ENCODE measurements around the gene ATP10B. TPM values are rescaled to one million over a fixed set of nuclear protein-coding genes. Genes with fewer than 3 reads are reported as not detected.

ATP10B gene
- total RNA-seq, 1 experiment from 2014 or later, result not detected

- Histone ChIP-seq H3K36me3 (ENCODE audit: control insufficient read depth, insufficient read depth, low read length) (no peaks in the 10 kb centered on the region), H3K9me3 (ENCODE audit: control insufficient read depth, insufficient read depth, low read depth, low read length) (no peaks in the 10 kb centered on the region), H3K4me3 (ENCODE audit: low read depth in 2 of 2, low read length in 2 of 2) (no peak overlapping the region), H3K4me1 (ENCODE audit: control insufficient read depth, insufficient read depth, low read length) (no peaks in the 10 kb centered on the region), H3K27me3 (ENCODE audit: control insufficient read depth, insufficient read depth, low read length) (no peaks in the 10 kb centered on the region), H3K27ac (ENCODE audit: low read length) (no peak overlapping the region)
- ChIA-PET POLR2A (no interaction called here), CTCF (no interaction called here)
- in situ Hi-C loops (cut with HindIII; ENCODE audit: low pct_unique_long_range_greater_than_20kb, low sequenced_read_pairs), result no loop called here
- intact Hi-C loops (cut with micrococcal nuclease; ENCODE audit: unreplicated experiment), result no loop called here
- BruUV-seq (replicated peaks), result no TSS peak
- TF ChIP-seq CTCF (IDR thresholded peaks at IDR 0.05), result peak; percentile 62
- TF ChIP-seq REST (IDR thresholded peaks at IDR 0.05; ENCODE audit: insufficient read depth in 1 of 2, low read depth in 2 of 2, low read length in 1 of 2), result no peak
- no peak for TF ChIP-seq POLR2AphosphoS5 (IDR thresholded peaks at IDR 0.05; ENCODE audit: low read depth, low read length)
- DNase-seq (ENCODE audit: low read depth, low spot score) (peak; percentile 20), ATAC-seq (peak; percentile 87)
These were observed 202.7 kb downstream of the ATP10B start for GRCh38 chr5:160649304-160649703.

- Histone ChIP-seq H3K27me3 (ENCODE audit: control insufficient read depth, insufficient read depth, low read length) (no peaks in the 10 kb centered on the region), H3K9me3 (ENCODE audit: control insufficient read depth, insufficient read depth, low read depth, low read length) (no peaks in the 10 kb centered on the region), H3K4me3 (ENCODE audit: low read depth in 2 of 2, low read length in 2 of 2) (no peak overlapping the region), H3K36me3 (ENCODE audit: control insufficient read depth, insufficient read depth, low read length) (no peaks in the 10 kb centered on the region), H3K4me1 (ENCODE audit: control insufficient read depth, insufficient read depth, low read length) (no peaks in the 10 kb centered on the region), H3K27ac (ENCODE audit: low read length) (no peak overlapping the region)
- ChIA-PET POLR2A (no interaction called here), CTCF (no interaction called here)
- DNase-seq (ENCODE audit: low read depth, low spot score) (no peak), ATAC-seq (no peak)
- TF ChIP-seq REST (IDR thresholded peaks at IDR 0.05; ENCODE audit: insufficient read depth in 1 of 2, low read depth in 2 of 2, low read length in 1 of 2) (no peak), CTCF (IDR thresholded peaks at IDR 0.05) (no peak), POLR2AphosphoS5 (IDR thresholded peaks at IDR 0.05; ENCODE audit: low read depth, low read length) (no peak), SIN3A (IDR thresholded peaks at IDR 0.05; ENCODE audit: borderline replicate concordance, insufficient read depth, low read depth, low read length) (no peak), TCF7L2 (IDR thresholded peaks at IDR 0.05; ENCODE audit: low read depth, low read length) (no peak)
- BruUV-seq (replicated peaks), result no TSS peak
- in situ Hi-C loops (cut with HindIII; ENCODE audit: low pct_unique_long_range_greater_than_20kb, low sequenced_read_pairs), result no loop called here
- intact Hi-C loops (cut with micrococcal nuclease; ENCODE audit: unreplicated experiment), result no loop called here
These were observed 206.0 kb downstream of the ATP10B start for GRCh38 chr5:160646033-160646432.
